HepG2 (cell line): ENCODE data around the gene MRPL37.

ENCODE experiments used
- NFIC ChIP-seq: IDR thresholded peaks from 2 replicates; pipeline ENCODE4 v1.6.1; 2012; ENCODE audit warnings: mild to moderate bottlenecking, low read length, inconsistent platforms
- SMC3 ChIP-seq: IDR thresholded peaks from 2 replicates; pipeline ENCODE4 v1.6.1; 2011; ENCODE audit warnings: low read length, improper control_type of control experiment

- TF ChIP-seq NFIC (no peak), SMC3 (no peak)
These were observed 34.8 kb upstream of the MRPL37 start for GRCh38 chr1:54165146-54165545.
